Subcutaneous adipose tissue (tissue), 4 donors: ENCODE measurements around the gene ATXN1. TPM values are rescaled to one million over a fixed set of nuclear protein-coding genes. Genes with fewer than 3 reads are reported as not detected.

Experiments
- total RNA-seq, 4 donors: library from RNA; depleted of rRNA; stranded (reverse); fragments of >200 nt; gene quantifications; one replicate each; pipeline ENCODE4 v1.1.0, GENCODE V29; 2016
- TF ChIP-seq, protein P1 (sequence below): fragments of 450-650 bp; IDR thresholded peaks from one replicate; pipeline ENCODE4 v1.5.1; 2016; ENCODE audit warnings: low read depth, mild to moderate bottlenecking, control low read depth, antibody characterized with exemption, moderate library complexity

Gene ATXN1
- total RNA-seq, 4 donors from 2014 or later, result 27.1 to 35.6 (median 35.1) TPM

DNA sequence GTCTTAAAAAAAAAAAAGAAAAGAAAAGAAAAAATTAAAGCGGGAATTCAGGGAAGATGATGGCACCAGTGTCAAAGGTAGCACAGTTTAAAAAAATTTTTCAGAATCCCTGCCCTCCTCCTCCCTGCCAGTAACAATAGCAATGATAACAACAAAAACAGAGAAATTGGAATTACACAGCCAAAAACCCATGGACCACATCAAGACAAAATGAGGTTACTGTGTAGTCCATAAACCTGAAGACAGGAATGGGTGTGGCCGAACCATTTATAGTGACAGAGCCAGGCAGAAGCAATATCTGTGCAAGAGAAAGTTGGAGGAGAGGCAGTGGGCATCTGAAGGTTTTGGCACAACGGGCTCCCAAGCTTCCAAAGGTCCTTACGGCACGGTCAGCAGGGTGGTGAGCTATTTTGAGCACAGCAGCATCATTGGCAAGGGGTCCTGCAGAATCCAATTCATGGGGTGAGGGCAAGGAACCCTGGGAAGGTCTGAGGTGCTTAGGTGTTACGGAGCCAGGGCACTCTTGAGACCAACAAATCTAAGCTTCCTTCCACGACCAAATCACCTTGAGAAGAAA lies 320.5 kb downstream of the ATXN1 start:
- TF ChIP-seq, protein P1, sequence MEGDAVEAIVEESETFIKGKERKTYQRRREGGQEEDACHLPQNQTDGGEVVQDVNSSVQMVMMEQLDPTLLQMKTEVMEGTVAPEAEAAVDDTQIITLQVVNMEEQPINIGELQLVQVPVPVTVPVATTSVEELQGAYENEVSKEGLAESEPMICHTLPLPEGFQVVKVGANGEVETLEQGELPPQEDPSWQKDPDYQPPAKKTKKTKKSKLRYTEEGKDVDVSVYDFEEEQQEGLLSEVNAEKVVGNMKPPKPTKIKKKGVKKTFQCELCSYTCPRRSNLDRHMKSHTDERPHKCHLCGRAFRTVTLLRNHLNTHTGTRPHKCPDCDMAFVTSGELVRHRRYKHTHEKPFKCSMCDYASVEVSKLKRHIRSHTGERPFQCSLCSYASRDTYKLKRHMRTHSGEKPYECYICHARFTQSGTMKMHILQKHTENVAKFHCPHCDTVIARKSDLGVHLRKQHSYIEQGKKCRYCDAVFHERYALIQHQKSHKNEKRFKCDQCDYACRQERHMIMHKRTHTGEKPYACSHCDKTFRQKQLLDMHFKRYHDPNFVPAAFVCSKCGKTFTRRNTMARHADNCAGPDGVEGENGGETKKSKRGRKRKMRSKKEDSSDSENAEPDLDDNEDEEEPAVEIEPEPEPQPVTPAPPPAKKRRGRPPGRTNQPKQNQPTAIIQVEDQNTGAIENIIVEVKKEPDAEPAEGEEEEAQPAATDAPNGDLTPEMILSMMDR, result no peak

DNA sequence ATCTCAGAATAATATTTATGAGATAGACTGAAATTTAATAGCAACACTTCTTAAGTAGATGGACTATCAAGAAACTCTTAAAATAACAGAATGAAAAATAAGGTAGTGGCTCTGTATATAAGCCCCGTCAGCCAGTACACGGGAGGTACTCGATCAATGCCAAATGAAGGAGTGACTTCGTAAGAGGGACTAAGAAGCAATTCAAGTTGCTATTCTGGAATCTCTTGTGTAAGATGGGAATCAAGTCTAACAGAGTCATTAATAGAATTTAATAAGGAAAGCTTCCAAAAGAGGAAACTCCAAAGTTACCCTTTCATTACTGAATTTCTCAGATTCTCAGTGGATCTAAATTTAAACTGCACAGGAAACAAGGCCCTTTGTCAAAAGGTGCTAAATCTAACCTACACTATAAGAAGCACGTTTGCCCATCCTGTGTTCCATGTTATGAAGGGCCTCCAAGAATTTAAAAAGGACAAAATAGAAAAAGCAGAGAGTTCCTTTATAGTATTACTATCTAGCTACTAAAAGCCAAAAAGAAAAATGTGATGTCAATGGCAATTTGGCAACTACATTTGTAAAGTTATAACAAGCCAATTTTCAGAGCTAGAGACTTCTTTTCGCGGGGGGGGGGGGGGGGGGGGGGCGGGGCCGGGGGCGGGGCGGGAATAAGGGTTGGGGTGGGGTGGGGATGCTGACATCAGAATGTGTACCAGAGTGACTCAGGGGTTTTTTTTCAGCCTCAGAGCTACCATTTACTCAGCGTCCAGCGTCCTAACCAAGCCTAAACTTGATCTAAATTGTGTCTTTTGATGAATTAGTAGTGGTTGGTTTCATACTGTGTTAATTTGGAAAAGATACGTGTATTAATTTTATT lies 322.3 kb downstream of the ATXN1 start:
- TF ChIP-seq, protein P1, result no peak

DNA sequence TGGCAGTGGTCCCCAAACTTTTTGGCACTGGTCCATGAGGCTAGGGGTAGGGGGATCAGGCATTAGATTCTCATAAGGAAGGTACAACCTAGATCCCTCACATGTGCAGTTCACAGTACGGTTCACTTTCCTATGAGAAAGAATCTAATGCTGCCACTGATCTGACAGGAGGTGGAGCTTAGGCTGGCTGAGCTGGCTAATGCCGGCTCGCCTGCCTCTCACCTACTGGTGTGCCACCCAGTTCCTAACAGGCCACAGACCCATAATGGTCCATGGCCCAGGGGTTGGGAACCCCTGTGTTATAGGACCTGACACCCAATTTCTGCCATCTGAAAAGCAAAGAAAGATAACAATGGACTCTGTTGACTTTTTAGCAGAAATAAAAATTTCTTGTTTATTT lies 323.3 kb downstream of the ATXN1 start:
- TF ChIP-seq, protein P1, result no peak

DNA sequence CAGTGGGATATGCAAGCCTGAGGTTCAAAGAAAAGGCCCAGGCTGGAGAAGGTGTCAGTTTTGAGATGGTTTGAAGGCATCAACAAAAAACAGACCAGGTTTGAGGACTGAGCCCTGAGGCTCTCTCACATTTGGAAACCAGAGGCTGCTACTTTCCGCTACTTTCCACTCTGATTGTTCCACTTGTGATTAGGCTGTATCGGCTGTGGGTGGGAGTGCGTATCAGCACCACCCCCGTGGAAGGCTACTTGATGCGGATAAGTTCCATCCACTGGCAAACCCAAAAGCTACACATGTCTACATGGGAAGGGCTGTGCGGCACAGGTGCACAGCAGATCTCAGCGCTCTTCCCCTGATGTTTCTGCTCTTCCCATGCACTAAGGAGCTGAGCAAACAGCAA lies 324.2 kb downstream of the ATXN1 start:
- TF ChIP-seq, protein P1, result no peak

DNA sequence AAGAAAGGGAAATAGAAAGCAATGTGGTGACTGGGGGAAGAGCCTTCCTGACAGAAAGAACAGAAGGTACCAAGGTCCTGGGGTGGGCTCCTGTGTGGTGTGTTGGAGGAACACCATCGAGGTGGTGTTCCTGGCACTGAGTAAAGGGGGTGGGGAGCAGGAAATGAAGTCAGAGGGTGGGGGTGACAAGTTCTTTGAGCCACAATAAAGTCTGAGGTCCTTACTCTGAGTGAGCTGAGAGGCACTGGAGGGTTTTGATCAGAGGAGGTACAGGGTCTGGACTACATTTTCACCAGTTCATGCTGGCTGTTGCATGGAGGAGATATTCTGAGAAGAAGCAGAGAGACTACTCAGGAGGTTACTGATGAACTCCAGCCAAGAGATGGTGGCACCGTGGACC lies 324.7 kb downstream of the ATXN1 start:
- TF ChIP-seq, protein P1, result no peak

DNA sequence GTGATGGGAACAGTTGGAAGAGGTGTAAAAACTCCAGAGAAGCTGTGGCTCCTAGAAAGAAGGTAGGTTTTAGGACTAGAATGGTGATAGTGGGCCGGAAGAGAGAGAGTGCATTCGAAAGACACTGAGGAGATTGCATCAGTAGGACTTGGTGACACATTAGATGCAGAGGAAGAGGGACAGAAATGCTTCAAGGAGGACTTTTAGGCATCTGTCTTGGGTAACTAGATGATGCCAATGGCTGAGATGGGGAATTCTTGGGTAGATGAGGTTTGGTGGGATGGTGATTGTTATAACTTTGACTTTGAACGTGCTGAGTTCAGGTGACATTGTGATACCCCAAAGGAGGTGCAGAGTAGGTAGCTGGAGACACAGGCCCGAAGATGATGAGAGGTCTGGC lies 326.4 kb downstream of the ATXN1 start:
- TF ChIP-seq, protein P1, result no peak

DNA sequence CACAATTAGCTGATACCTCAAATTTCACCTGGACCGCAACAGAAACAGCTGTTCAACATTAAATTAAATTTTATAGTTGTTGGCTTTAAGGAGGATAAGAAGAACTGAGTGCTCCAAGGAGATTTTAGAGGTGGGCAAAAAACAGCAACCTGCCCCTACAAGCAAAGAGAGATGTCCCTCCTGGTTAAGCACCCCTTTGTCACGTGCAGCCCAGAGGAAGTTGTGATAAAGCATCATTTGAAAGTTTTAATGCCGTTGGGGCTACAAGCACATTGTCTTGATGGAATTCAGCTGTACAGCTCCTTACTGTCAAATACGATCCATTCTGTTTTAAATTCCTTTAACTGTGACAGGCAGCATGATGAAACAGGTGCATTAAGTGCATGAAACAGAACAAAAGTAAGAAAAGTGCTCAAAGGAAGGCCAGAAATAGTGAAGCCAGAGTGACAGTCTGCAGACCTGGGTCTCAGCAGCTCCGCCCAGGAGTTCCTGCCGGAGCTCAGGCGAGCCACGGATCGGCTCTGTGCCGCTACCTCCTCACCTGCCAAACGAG lies 327.8 kb downstream of the ATXN1 start:
- TF ChIP-seq, protein P1, result no peak
